Mesenchymal stem cell (in vitro differentiated cells and primary cell): ENCODE results near the gene PRLH.

ENCODE experiments used
- DNase-seq: peaks from one replicate; pipeline ENCODE4 v3.0.0-alpha.2; 2013
- H2AFZ ChIP-seq: one replicate; pipeline ENCODE4 v1.6.1; 2013; ENCODE audit warnings: low read depth, mild to moderate bottlenecking, control low read depth, inconsistent platforms, low read length, moderate library complexity
- H2AK5ac ChIP-seq: 2 replicates; pipeline ENCODE4 v1.6.1; 2013; ENCODE audit warnings: low read length, moderate library complexity, mild to moderate bottlenecking, inconsistent platforms; ENCODE audit not compliant: severe bottlenecking
- H2BK120ac ChIP-seq: one replicate; pipeline ENCODE4 v1.6.1; 2013; ENCODE audit warnings: low read depth, mild to moderate bottlenecking, inconsistent platforms, low read length, moderate library complexity
- H2BK12ac ChIP-seq, 2 experiments: one replicate each; pipeline ENCODE4 v1.6.1; 2013; ENCODE audit warnings: inconsistent platforms in 2 of 2, low read length in 2 of 2, mild to moderate bottlenecking in 2 of 2, moderate library complexity in 2 of 2, control low read depth in 1 of 2
- H2BK15ac ChIP-seq: one replicate; pipeline ENCODE4 v1.6.1; 2013; ENCODE audit warnings: mild to moderate bottlenecking, low read depth, inconsistent platforms; ENCODE audit not compliant: poor library complexity, severe bottlenecking
- H2BK5ac ChIP-seq: 2 replicates; pipeline ENCODE4 v1.6.1; 2013; ENCODE audit warnings: low read depth, mild to moderate bottlenecking, low read length, control low read depth, inconsistent platforms; ENCODE audit not compliant: poor library complexity, severe bottlenecking
- H3K14ac ChIP-seq, 2 experiments: one replicate each; pipeline ENCODE4 v1.6.1; 2013; ENCODE audit warnings: inconsistent platforms in 2 of 2, low read length in 2 of 2, control low read depth in 1 of 2, mild to moderate bottlenecking in 1 of 2, moderate library complexity in 1 of 2
- H3K18ac ChIP-seq, 2 experiments: one replicate each; pipeline ENCODE4 v1.6.1; 2013; ENCODE audit warnings: inconsistent platforms in 2 of 2, low read length in 2 of 2, control low read depth in 1 of 2, low read depth in 1 of 2, mild to moderate bottlenecking in 1 of 2
- H3K23ac ChIP-seq, 2 experiments: one replicate each; pipeline ENCODE4 v1.6.1; 2013; ENCODE audit warnings: inconsistent platforms in 2 of 2, low read length in 2 of 2, mild to moderate bottlenecking in 2 of 2, moderate library complexity in 2 of 2, control low read depth in 1 of 2
- H3K27ac ChIP-seq: 2 replicates; pipeline ENCODE4 v1.5.1; 2013; ENCODE audit warnings: mild to moderate bottlenecking, moderate library complexity, low read length, control low read depth, inconsistent platforms; ENCODE audit not compliant: poor library complexity, severe bottlenecking
- H3K27me3 ChIP-seq, 2 experiments: 2 replicates each; pipeline versions ENCODE4 v1.6.1 to v1.7.0; 2013; ENCODE audit warnings: low read length in 2 of 2, mild to moderate bottlenecking in 2 of 2, moderate library complexity in 2 of 2, control low read depth in 1 of 2, inconsistent platforms in 1 of 2; ENCODE audit not compliant: control insufficient read depth in 1 of 2, insufficient read depth in 1 of 2
- H3K36me3 ChIP-seq, 2 experiments: 2 replicates each; pipeline versions ENCODE4 v1.6.1 to v1.7.0; 2013; ENCODE audit warnings: low read length in 2 of 2, control low read depth in 1 of 2, inconsistent platforms in 1 of 2, low read depth in 1 of 2, mild to moderate bottlenecking in 1 of 2; ENCODE audit not compliant: insufficient read depth in 2 of 2, control insufficient read depth in 1 of 2
- H3K4ac ChIP-seq, 2 experiments: one replicate each; pipeline ENCODE4 v1.6.1; 2013; ENCODE audit warnings: inconsistent platforms in 2 of 2, low read length in 2 of 2, mild to moderate bottlenecking in 2 of 2, moderate library complexity in 2 of 2, control low read depth in 1 of 2, low read depth in 1 of 2
- H3K4me1 ChIP-seq: 2 replicates; pipeline ENCODE4 v1.6.1; 2013; ENCODE audit warnings: low read depth, low read length, control low read depth; ENCODE audit not compliant: control insufficient read depth, insufficient read depth
- H3K4me2 ChIP-seq: 2 replicates; pipeline ENCODE4 v1.6.1; 2013; ENCODE audit warnings: low read length, mild to moderate bottlenecking, inconsistent platforms; ENCODE audit not compliant: poor library complexity, severe bottlenecking
- H3K4me3 ChIP-seq, 2 experiments: 2 replicates each; pipeline versions ENCODE4 v1.5.1 to v1.7.0; 2013; ENCODE audit warnings: low read length in 2 of 2, mild to moderate bottlenecking in 2 of 2, control low read depth in 1 of 2, low read depth in 1 of 2; ENCODE audit not compliant: insufficient read depth in 1 of 2
- H3K79me1 ChIP-seq: replicated peaks from 2 replicates; pipeline ENCODE4 v1.6.1; 2013; ENCODE audit warnings: mild to moderate bottlenecking, control low read depth, low read length, inconsistent platforms; ENCODE audit not compliant: poor library complexity, severe bottlenecking
- H3K9ac ChIP-seq: 2 replicates; pipeline ENCODE4 v1.7.0; 2013; ENCODE audit warnings: mild to moderate bottlenecking, low read length, moderate library complexity
- H3K9me3 ChIP-seq: 2 replicates; pipeline ENCODE4 v1.7.0; 2013; ENCODE audit warnings: mild to moderate bottlenecking, low read length; ENCODE audit not compliant: control insufficient read depth
- H4K8ac ChIP-seq: one replicate; pipeline ENCODE4 v1.6.1; 2013; ENCODE audit warnings: inconsistent platforms, mild to moderate bottlenecking, low read length, moderate library complexity
- H4K91ac ChIP-seq: one replicate; pipeline ENCODE4 v1.6.1; 2013; ENCODE audit warnings: mild to moderate bottlenecking, low read length, inconsistent platforms
- WGBS: methylation state at CpG from one replicate; pipeline ENCODE4 v1.1.7; 2013; ENCODE audit warnings: mixed read lengths; 5-methylcytosine and 5-hydroxymethylcytosine counted together

The PRLH gene

GRCh38 chr2:237533668-237534161, 32.7 kb upstream of the PRLH start:
- no peak for DNase-seq
- no peak overlapping the region for H4K8ac ChIP-seq
- no peak overlapping the region for H3K14ac ChIP-seq
- H3K4me3 ChIP-seq: no peak overlapping the region
- no peaks in the 10 kb centered on the region for H3K4me1 ChIP-seq
- H3K23ac ChIP-seq: no peak overlapping the region
- H3K4me2 ChIP-seq: no peak overlapping the region
- H3K36me3 ChIP-seq: peaks cover 19 to 80% of the 10 kb centered on the region in 2 experiments
- H3K18ac ChIP-seq: no peak overlapping the region
- H2AFZ ChIP-seq: no peak overlapping the region
- H2BK12ac ChIP-seq: no peak overlapping the region
- H3K27me3 ChIP-seq: no peaks in the 10 kb centered on the region
- H2AK5ac ChIP-seq: no peak overlapping the region
- no peak overlapping the region for H3K4ac ChIP-seq
- WGBS: 87% methylated on average over 6 of the region's 7 CpGs
- peaks cover 33% of the 10 kb centered on the region for H3K79me1 ChIP-seq
- H4K91ac ChIP-seq: no peak overlapping the region
- no peak overlapping the region for H2BK5ac ChIP-seq
- no peak overlapping the region for H3K27ac ChIP-seq
- no peak overlapping the region for H3K9ac ChIP-seq
- H2BK120ac ChIP-seq: no peak overlapping the region
- H3K9me3 ChIP-seq: no peaks in the 10 kb centered on the region
- no peak overlapping the region for H2BK15ac ChIP-seq

GRCh38 chr2:237534380-237534779, 32.0 kb upstream of the PRLH start:
- peaks cover 19 to 83% of the 10 kb centered on the region in 2 experiments for H3K36me3 ChIP-seq
- DNase-seq: no peak
- no peak overlapping the region for H2BK15ac ChIP-seq
- H3K23ac ChIP-seq: no peak overlapping the region
- H3K4me3 ChIP-seq: no peak overlapping the region
- no peak overlapping the region for H2AK5ac ChIP-seq
- no peaks in the 10 kb centered on the region for H3K9me3 ChIP-seq
- peaks cover 33% of the 10 kb centered on the region for H3K79me1 ChIP-seq
- no peak overlapping the region for H2AFZ ChIP-seq
- H3K4me1 ChIP-seq: no peaks in the 10 kb centered on the region
- 100% methylated on average over 1 of the region's 1 CpG for WGBS
- no peak overlapping the region for H2BK5ac ChIP-seq
- no peak overlapping the region for H2BK12ac ChIP-seq
- H3K27ac ChIP-seq: no peak overlapping the region
- H3K9ac ChIP-seq: no peak overlapping the region
- H3K27me3 ChIP-seq: no peaks in the 10 kb centered on the region
- no peak overlapping the region for H4K8ac ChIP-seq
- no peak overlapping the region for H3K14ac ChIP-seq
- no peak overlapping the region for H3K4me2 ChIP-seq
- H4K91ac ChIP-seq: no peak overlapping the region
- H2BK120ac ChIP-seq: no peak overlapping the region
- H3K18ac ChIP-seq: no peak overlapping the region
- no peak overlapping the region for H3K4ac ChIP-seq

- Histone ChIP-seq H3K4me3 (no peak overlapping the region), H3K27me3 (no peaks in the 10 kb centered on the region), H3K36me3 (peaks cover 15 to 80% of the 10 kb centered on the region in 2 experiments), H3K4me2 (no peak overlapping the region), H4K8ac (no peak overlapping the region), H3K9ac (no peak overlapping the region), H3K18ac (no peak overlapping the region), H2BK120ac (no peak overlapping the region), H2BK5ac (no peak overlapping the region), H3K23ac (no peak overlapping the region), H2AK5ac (no peak overlapping the region), H3K79me1 (peaks cover 29% of the 10 kb centered on the region), H3K4ac (no peak overlapping the region), H2AFZ (no peak overlapping the region), H2BK12ac (no peak overlapping the region), H3K14ac (no peak overlapping the region), H3K27ac (no peak overlapping the region), H2BK15ac (no peak overlapping the region), H3K4me1 (peaks cover under 1% of the 10 kb centered on the region), H4K91ac (no peak overlapping the region), H3K9me3 (no peaks in the 10 kb centered on the region)
- DNase-seq: no peak
- WGBS: 93% methylated on average over 7 of the region's 8 CpGs
Measured at GRCh38 chr2:237535385-237536082, 30.8 kb upstream of the PRLH start.

- no peak overlapping the region for H3K4me3 ChIP-seq
- peaks cover 30% of the 10 kb centered on the region for H3K79me1 ChIP-seq
- H2BK120ac ChIP-seq: no peak overlapping the region
- no peak overlapping the region for H2BK12ac ChIP-seq
- no peak overlapping the region for H3K14ac ChIP-seq
- H3K18ac ChIP-seq: no peak overlapping the region
- no peaks in the 10 kb centered on the region for H3K27me3 ChIP-seq
- H3K27ac ChIP-seq: no peak overlapping the region
- H3K4me1 ChIP-seq: peaks cover 4% of the 10 kb centered on the region
- H2AK5ac ChIP-seq: no peak overlapping the region
- no peak overlapping the region for H2BK15ac ChIP-seq
- H3K4ac ChIP-seq: no peak overlapping the region
- no peak for DNase-seq
- H2AFZ ChIP-seq: no peak overlapping the region
- peaks cover 11 to 80% of the 10 kb centered on the region in 2 experiments for H3K36me3 ChIP-seq
- no peak overlapping the region for H2BK5ac ChIP-seq
- H3K23ac ChIP-seq: no peak overlapping the region
- 89% methylated on average over 2 of the region's 5 CpGs for WGBS
- H3K9me3 ChIP-seq: no peaks in the 10 kb centered on the region
- no peak overlapping the region for H3K9ac ChIP-seq
- H4K91ac ChIP-seq: no peak overlapping the region
- H4K8ac ChIP-seq: no peak overlapping the region
- no peak overlapping the region for H3K4me2 ChIP-seq
Measured at GRCh38 chr2:237536083-237536415, 30.3 kb upstream of the PRLH start.
